ENCODE measurements around the gene LSP1.

The LSP1 gene

DNA sequence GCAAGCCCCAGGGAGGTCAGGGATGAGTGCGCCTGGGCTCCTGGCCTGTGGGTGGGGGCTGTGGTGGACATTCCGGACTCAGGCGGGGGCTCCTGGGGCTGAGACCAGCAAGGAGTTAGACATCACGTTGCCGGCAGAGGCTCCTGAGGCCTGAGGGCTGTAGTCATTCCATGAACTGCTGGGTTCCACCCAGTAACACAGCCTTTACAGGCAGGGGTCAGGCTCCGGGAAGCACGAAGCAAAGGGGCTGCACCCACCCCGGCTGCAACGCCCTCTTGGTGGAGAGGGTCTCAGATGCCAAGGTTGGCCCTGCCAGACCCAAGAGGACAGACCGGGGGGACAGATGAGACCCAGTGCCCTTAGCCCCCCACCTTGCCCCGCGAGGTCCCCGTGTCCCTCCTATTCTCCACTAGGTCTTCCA lies 75.6 kb downstream of the LSP1 start:
- H3K4me3 Mint-ChIP-seq: no peak overlapping the region
- H3K4me1 Mint-ChIP-seq (ENCODE audit: low read depth): no peaks in the 10 kb centered on the region
- H3K36me3 Mint-ChIP-seq (ENCODE audit: low read depth): no peaks in the 10 kb centered on the region
- H3K9me3 Mint-ChIP-seq: no peaks in the 10 kb centered on the region
- peaks cover 4% of the 10 kb centered on the region for H3K27me3 Mint-ChIP-seq (ENCODE audit: low read depth)
- H3K27ac Mint-ChIP-seq: no peak overlapping the region

DNA sequence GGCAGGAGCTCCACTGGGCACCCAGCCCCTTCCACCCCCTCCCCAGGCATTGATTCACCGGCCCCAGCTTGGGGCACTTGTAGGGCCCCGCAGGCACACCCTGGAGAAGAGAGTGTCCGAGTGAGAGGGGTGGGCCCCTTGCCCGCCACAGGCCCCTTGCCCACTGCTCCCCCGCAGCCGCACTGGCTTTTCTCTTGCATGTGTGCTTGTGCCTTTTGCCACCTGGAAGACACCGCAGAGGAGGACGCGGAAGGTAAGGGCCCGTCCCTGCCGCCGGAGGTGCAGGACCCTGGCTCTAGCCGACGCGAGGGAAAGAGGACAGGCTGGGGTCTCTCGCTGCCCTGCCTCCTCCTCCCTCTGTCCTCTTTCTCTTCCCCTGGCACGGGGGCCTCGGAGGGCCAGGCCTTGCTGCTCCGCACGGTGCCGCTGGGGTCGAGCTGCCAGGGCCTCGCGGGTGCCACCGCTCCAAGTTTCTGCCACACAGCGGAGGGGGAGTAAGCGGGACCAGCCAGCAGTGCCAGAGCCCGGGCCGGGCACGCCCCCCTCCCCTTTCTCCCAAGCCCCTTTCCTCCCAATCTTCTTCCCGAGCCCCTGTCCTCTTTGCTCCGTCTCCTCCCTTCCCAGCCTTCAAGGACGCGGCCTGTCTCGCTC lies 76.1 kb downstream of the LSP1 start:
- H3K27ac Mint-ChIP-seq: no peak overlapping the region
- no peak overlapping the region for H3K4me3 Mint-ChIP-seq
- H3K27me3 Mint-ChIP-seq (ENCODE audit: low read depth): peaks cover 4% of the 10 kb centered on the region
- H3K36me3 Mint-ChIP-seq (ENCODE audit: low read depth): no peaks in the 10 kb centered on the region
- no peaks in the 10 kb centered on the region for H3K9me3 Mint-ChIP-seq
- H3K4me1 Mint-ChIP-seq (ENCODE audit: low read depth): no peaks in the 10 kb centered on the region

DNA sequence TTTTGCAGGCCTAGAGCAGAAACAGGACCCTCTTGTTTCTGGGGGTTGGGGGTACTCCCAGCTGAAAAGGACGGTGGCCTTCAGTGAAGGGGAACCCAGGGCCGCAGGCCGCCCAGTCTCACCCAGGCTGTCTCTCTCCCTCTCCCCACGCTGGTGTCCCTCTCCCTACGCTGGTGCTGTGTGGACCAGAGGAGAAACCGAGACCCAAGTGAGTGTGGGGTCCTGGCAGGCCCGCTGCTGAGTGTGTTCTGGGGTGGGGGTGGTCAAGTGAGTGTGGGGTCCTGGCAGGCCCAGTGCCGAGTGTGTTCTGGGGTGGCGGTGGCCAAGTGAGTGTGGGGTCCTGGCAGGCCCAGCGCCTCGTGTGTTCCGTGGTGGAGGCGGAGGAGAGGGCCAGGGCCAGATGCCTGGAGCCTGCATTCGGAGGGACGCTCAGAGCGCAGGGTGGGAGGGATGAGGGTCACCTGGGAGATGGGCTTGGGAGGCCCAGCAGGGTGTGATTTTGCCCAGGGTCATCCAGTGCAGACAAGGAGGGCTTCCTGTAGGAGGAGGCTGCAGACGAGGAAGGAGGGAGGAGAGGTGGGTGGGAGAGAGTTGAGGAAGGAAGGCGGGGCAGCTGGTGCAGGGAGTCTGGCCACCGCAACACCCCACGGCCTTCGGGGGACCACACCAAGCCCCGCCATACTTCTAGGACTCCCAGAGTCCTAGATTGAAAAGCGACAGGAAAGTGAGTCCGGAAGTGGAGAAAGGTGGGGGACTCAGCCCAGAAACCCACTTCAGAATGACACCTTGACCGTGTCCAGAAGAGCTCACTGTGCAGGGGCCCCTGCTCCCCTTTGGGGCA lies 77.0 kb downstream of the LSP1 start:
- no peaks in the 10 kb centered on the region for H3K36me3 Mint-ChIP-seq (ENCODE audit: low read depth)
- H3K27me3 Mint-ChIP-seq (ENCODE audit: low read depth): peaks cover 4% of the 10 kb centered on the region
- no peak overlapping the region for H3K27ac Mint-ChIP-seq
- no peaks in the 10 kb centered on the region for H3K4me1 Mint-ChIP-seq (ENCODE audit: low read depth)
- H3K9me3 Mint-ChIP-seq: no peaks in the 10 kb centered on the region
- no peak overlapping the region for H3K4me3 Mint-ChIP-seq

DNA sequence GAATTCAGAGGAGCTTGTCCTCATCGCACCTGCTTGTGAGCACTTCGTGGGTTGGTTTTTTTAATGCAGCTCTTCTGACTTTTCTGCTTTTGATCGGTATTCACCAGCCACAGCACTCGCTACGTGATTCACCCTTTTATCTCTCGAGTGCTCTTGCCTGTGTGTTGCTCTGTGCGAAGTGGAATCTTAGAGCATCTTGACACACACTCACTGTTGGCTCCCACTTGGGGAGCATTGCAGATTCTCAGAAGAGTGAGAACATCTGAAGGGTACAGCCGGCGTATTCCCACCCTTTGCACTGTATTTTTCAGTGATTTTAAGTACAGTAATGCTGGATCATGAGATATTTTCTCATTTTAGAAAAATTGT lies 77.6 kb downstream of the LSP1 start:
- Mint-ChIP-seq H3K4me1 (ENCODE audit: low read depth) (no peaks in the 10 kb centered on the region), H3K27ac (no peak overlapping the region), H3K36me3 (ENCODE audit: low read depth) (no peaks in the 10 kb centered on the region), H3K27me3 (ENCODE audit: low read depth) (peaks cover 4% of the 10 kb centered on the region), H3K4me3 (no peak overlapping the region), H3K9me3 (no peaks in the 10 kb centered on the region)

DNA sequence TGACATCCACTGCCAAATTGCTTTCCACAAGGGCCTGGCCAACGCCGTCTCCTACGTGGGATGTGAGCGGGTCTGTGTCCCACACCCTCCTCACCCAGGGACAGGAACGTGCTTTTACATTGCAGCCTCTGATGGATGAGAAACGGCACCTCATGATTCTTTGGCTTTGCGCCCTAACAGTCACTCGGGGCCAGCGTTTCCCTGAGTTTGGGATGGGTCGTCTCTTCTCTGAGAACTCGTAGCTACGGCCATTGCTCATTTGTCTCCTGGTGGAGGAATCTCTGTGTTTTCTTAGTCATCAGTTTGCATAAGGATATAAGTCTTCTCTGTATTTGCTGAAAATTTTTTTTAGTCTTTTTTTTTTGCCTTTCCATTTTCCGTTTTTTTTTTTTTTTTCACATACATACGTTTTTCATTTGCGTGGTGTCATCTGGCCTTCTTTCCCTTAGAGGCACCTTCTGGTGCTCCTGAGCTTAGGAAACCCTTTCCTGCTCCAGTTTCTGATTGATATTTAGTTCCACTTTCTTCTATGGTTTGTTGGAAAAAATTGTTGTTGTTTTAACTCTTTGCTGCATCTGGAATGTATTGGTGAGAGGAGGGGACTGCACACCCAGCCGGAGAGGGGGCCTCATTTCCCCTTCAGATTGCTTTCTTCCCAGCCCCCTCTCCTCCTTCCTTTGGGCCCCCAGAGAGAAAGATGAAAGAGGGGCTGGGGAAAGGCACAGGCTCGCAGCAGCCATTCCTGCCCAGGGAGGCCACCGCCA lies 78.6 kb downstream of the LSP1 start:
- Mint-ChIP-seq H3K4me3 (no peak overlapping the region), H3K36me3 (ENCODE audit: low read depth) (no peaks in the 10 kb centered on the region), H3K9me3 (no peaks in the 10 kb centered on the region), H3K27ac (no peak overlapping the region), H3K27me3 (ENCODE audit: low read depth) (peaks cover 4% of the 10 kb centered on the region), H3K4me1 (ENCODE audit: low read depth) (no peaks in the 10 kb centered on the region)

DNA sequence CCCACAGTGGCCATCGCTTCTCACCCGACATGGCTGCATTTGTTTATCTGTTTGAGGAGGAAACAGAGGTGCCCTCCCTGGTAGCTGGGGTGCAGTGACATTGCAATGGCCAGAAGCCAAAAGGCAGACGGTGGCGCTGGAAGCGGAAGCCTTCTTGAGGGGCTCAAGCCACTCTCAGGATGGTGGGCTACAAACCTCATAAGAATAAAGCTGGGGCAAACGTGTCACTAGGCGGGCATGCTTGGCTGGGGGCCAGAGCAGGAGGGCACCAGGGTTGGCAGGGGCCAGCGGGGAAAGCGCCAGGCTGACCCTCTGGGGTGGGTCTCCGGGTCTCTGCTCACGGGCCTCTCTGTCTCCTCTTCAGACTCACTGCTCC lies 79.2 kb downstream of the LSP1 start:
- H3K9me3 Mint-ChIP-seq: no peaks in the 10 kb centered on the region

DNA sequence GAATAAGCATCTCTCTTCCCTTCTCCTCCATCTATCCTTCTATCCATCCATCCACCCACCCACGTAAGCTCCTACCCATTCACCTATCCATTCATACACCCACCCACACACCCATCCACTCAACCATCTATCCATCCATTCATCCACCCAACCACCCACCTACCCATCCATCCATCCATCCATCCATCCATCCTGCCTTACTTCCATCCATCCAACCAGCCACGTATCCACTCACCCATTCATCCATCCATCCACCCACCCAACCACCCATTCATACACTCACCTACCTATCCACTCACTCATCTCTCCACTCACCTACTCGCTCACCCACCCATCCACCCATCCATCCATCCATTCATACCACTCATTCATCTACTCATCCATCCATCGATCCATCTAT lies 79.8 kb downstream of the LSP1 start:
- H3K36me3 Mint-ChIP-seq (ENCODE audit: low read depth): no peaks in the 10 kb centered on the region
- H3K27me3 Mint-ChIP-seq (ENCODE audit: low read depth): peaks cover 4% of the 10 kb centered on the region
- H3K27ac Mint-ChIP-seq: no peak overlapping the region
- no peak overlapping the region for H3K4me3 Mint-ChIP-seq
- no peaks in the 10 kb centered on the region for H3K4me1 Mint-ChIP-seq (ENCODE audit: low read depth)
- H3K9me3 Mint-ChIP-seq: no peaks in the 10 kb centered on the region

More for the DNA sequence above, 79.2 kb downstream of the LSP1 start:
- Mint-ChIP-seq H3K4me1 (ENCODE audit: low read depth) (no peaks in the 10 kb centered on the region), H3K27ac (no peak overlapping the region), H3K4me3 (no peak overlapping the region), H3K27me3 (ENCODE audit: low read depth) (peaks cover 4% of the 10 kb centered on the region), H3K36me3 (ENCODE audit: low read depth) (no peaks in the 10 kb centered on the region)

DNA sequence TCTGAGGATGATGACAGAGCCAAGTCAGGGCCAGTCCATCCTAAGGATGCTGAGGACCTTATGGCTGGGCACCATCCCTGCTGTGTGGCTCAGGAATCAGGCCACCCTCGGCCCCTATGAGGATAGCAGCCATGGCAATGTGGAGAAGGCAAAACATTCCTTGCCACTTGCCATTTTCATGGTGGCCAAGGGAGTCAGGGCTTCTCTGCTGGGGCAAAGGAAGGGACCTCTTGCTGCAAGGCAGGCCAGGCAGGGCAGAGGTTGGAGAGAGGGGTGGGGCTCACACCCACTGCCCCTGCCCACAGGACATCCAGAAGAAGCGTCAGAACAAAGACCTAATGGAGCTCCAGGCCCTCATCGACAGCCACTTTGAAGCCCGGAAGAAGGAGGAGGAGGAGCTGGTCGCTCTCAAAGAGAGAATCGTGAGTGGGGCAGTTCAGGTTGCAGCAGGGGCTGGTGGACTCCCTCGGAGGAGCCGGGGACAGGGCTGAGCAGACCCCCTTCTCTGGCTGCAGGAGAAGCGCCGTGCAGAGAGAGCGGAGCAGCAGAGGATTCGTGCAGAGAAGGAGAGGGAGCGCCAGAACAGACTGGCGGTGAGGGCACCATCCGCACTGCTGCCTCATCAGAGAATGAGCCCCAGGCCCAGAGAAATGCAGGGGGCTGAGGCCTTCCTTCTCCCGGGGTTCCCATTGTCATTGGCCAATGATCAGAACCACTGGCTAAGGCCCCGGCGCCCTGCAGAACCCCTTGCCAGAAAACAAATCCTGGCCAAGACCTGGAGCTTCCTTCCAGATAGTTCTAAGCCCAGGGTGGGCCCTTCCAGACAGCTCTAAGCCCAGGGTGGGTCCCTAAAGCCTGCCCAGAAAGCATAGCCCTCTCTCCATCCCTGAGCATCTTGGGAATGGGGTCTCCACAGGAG lies 80.8 kb downstream of the LSP1 start:
- Mint-ChIP-seq H3K9me3 (no peaks in the 10 kb centered on the region), H3K27me3 (ENCODE audit: low read depth) (peaks cover 4% of the 10 kb centered on the region), H3K27ac (no peak overlapping the region), H3K36me3 (ENCODE audit: low read depth) (no peaks in the 10 kb centered on the region), H3K4me1 (ENCODE audit: low read depth) (no peaks in the 10 kb centered on the region), H3K4me3 (no peak overlapping the region)

DNA sequence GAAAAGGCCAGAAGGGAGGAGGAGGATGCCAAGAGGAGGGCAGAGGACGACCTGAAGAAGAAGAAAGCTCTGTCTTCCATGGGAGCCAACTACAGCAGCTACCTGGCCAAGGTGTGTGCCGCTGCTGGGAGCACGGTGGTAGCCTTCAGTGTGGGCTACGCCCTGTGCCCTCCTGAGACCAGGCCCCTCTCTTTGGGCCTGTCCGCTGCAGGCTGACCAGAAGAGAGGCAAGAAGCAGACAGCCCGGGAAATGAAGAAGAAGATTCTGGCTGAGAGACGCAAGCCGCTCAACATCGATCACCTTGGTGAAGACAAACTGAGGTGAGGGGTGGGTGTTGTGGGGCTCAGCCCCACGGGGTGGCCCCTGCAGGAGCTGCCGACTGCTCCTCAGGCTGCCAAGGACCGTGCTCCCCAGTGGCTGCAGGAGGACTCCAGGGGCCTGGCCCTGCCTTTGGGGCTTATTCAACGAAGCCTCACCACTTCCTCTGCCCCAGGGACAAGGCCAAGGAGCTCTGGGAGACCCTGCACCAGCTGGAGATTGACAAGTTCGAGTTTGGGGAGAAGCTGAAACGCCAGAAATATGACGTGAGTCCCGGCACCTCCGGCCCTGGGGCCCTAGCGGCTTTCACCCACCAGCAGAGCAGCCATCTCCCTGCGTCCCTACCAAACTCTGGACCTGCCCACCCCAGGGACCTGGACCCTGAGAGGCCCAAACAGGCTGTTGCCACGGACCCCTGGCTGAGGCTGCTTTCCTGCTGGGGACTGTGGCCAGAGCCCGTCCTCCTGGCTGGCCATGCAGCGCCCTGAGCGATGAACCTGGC lies 81.7 kb downstream of the LSP1 start:
- Mint-ChIP-seq H3K4me3 (no peak overlapping the region), H3K27me3 (ENCODE audit: low read depth) (peaks cover 4% of the 10 kb centered on the region), H3K36me3 (ENCODE audit: low read depth) (no peaks in the 10 kb centered on the region), H3K9me3 (no peaks in the 10 kb centered on the region), H3K4me1 (ENCODE audit: low read depth) (peaks cover 3% of the 10 kb centered on the region), H3K27ac (no peak overlapping the region)

DNA sequence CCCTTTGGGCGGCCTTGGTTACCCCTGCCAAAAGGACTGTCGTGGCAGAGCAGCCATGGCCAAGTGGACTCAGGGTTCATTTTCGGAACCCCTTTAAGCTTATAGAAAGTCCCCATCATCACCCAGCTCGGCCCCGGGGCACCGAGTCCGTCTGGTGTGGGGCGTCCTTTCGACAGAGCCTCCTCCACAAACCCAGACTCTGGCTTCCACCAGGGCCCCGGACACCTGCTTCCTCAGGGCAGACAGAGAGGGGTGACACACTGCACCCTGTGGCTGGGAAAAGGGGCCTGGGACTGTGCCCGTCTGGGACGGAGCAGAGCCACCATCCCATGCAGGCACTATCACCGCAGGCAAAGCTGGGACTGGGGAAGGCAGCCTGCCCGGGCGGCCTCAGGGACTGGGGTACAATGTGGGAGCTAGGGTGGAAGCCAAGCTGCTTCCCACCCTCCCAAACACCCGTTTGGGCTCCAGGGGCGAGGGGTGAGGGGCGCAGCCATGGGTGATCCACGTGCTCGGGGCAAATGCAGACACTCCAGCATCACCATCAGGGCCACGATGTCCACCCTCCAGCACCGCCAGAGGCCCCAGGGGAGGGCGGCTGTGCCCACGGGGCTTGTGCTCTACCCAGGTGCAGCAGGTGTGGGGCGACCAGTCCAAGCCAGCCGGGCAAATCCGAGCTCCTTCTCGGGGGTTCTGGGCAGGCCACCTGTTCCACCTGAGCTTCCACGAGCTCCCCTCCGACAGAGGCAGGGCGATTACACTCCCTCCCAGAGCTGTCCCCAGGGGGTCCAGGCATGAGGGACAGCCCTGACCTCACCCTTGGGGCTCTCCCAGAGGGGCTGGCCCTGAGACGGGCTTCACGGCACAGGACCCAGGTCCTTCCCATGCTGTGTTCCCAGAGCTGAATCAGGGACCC lies 82.5 kb downstream of the LSP1 start:
- Mint-ChIP-seq H3K4me1 (ENCODE audit: low read depth) (peaks cover 4% of the 10 kb centered on the region), H3K27ac (no peak overlapping the region), H3K36me3 (ENCODE audit: low read depth) (no peaks in the 10 kb centered on the region), H3K27me3 (ENCODE audit: low read depth) (peaks cover 4% of the 10 kb centered on the region), H3K9me3 (no peaks in the 10 kb centered on the region), H3K4me3 (no peak overlapping the region)

DNA sequence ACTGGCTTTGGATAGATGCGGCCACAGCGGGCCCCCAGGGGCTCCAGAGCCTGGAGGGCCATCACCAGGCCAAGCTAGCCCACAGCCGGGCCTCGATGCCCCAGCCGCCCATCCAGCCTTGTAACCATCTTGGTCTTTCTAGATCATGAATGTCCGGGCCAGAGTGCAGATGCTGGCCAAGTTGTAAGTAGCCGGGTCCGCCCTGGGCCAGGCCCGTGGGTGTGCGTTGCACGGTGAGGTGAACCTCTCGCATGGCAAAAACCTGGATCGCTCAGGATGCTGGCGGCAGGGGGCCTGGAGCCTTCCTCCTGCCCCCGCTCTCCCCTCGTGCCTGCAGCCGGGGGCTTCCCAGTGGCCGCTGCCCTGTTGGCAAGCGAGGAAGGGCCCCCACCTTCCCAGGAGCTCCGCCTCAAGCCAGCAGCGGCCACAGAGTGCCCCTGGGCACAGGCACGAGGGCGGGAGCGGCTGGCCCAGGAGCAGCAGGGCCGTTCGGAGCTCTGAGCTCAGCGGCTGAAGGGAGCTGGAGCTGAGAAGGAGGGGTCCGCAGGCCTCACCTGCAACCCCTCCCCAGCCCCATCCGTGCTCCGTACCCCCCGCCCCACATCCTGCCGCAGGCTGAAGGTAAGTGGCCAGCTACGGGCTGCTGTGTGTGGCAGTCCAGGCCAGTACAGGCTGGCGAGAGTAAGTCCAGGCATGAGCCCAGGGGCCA lies 83.3 kb downstream of the LSP1 start:
- no peak overlapping the region for H3K27ac Mint-ChIP-seq
- peaks cover 4% of the 10 kb centered on the region for H3K4me1 Mint-ChIP-seq (ENCODE audit: low read depth)
- no peaks in the 10 kb centered on the region for H3K9me3 Mint-ChIP-seq
- no peaks in the 10 kb centered on the region for H3K36me3 Mint-ChIP-seq (ENCODE audit: low read depth)
- H3K4me3 Mint-ChIP-seq: no peak overlapping the region
- H3K27me3 Mint-ChIP-seq (ENCODE audit: low read depth): peaks cover 4% of the 10 kb centered on the region

DNA sequence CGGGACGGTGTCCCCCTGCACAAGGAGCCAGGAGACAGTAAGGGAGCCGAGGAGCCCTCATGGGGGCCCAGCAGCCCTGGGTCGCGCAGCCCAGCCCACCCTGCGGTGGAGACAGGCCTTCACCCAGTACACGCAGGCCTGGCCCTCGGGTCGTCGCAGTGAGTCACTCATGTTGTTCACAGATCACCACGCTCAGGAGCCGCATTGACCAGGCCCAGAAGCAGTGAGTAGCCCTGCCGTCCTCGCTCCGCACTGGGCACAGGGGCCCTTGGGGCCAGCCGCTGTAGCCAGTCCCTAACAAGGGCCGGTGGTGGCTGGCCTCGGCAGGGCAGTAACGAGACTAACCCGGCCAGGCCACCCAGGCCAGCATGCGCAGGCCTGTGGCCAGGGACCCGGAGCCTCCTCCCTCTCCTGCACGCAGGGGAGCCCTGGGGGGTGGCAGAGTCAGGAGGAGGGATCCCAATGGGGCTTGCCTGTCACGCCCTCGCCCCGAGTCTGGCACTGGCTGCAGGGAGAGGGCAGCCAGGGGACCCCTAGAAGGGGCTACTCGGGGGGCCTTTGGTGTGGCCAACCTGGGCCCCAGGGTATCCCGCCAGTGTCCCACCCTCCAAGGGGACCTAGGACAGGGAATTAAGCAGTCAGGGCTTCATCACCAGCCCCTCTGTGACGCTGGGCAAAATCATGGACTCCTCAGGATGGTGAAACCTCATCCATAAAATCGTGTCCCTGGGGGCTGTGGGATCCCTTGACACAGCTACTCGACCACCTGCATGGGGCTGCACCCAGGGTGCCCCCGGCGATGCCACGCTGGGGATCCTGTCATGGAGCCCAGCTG lies 84.1 kb downstream of the LSP1 start:
- Mint-ChIP-seq H3K4me1 (ENCODE audit: low read depth) (peaks cover 4% of the 10 kb centered on the region), H3K36me3 (ENCODE audit: low read depth) (no peaks in the 10 kb centered on the region), H3K27ac (no peak overlapping the region), H3K9me3 (no peaks in the 10 kb centered on the region), H3K27me3 (ENCODE audit: low read depth) (no peaks in the 10 kb centered on the region), H3K4me3 (no peak overlapping the region)

Measured in T-helper 1 cell treated with Interleukin-12 subunit alpha and Interleukin-12 subunit beta and Interleukin-4 antibody, amounts not matched to agents 30 μg/mL and 1 μg/mL, for 36 hours (primary cell).